AG04450 (cell line): ENCODE data around the gene MYO18A. TPM values are rescaled to one million over a fixed set of nuclear protein-coding genes. Genes with fewer than 3 reads are reported as not detected.
A peak's percentile ranks its signal among the peaks of the same experiment; 100 is the strongest.

Source experiments
- CTCF ChIA-PET: fragments of 300-600, 350-600 bp; formaldehyde crosslinking; extraction: SDS; loops from one replicate; lab custom pipeline; 2022; ENCODE audit warnings: antibody characterized with exemption, inconsistent platforms; lab: Charles Lee
- POLR2A ChIA-PET: fragments of 350-600 bp; formaldehyde crosslinking; extraction: SDS; loops from one replicate; lab custom pipeline; 2021; ENCODE audit warnings: antibody characterized with exemption, inconsistent platforms; lab: Yijun Ruan, JAX
- DNase-seq: peaks from one replicate; pipeline ENCODE4 v3.0.0-alpha.2; 2011; ENCODE audit warnings: low read depth, low spot score
- H3K27ac ChIP-seq: one replicate; pipeline ENCODE4 v1.5.1; 2012; ENCODE audit warnings: low read depth, low read length, control low read depth
- H3K27me3 ChIP-seq: one replicate; pipeline ENCODE4 v1.6.0; 2012; ENCODE audit warnings: low read length; ENCODE audit not compliant: control insufficient read depth, insufficient read depth
- H3K4me3 ChIP-seq: 2 replicates; pipeline ENCODE4 v1.5.1; 2011; ENCODE audit warnings: mild to moderate bottlenecking, low read depth, low read length, control low read depth
- H3K9me3 ChIP-seq: 2 replicates; pipeline ENCODE4 v1.5.1; 2012; ENCODE audit warnings: low read length; ENCODE audit not compliant: control insufficient read depth, insufficient read depth
- polyA plus RNA-seq: library from polyadenylated mRNA; depleted of rRNA; stranded (reverse); fragments of >200 nt; gene quantifications from 2 replicates; pipeline ENCODE4 v1.2.3, GENCODE V29; 2011
- TF ChIP-seq, protein P1 (sequence below): IDR thresholded peaks from 2 replicates; pipeline ENCODE4 v1.5.1; 2011; ENCODE audit warnings: low read depth, low read length, control low read depth, inconsistent platforms

The MYO18A gene
- polyA plus RNA-seq, 1 experiment: 9.8 TPM

DNA sequence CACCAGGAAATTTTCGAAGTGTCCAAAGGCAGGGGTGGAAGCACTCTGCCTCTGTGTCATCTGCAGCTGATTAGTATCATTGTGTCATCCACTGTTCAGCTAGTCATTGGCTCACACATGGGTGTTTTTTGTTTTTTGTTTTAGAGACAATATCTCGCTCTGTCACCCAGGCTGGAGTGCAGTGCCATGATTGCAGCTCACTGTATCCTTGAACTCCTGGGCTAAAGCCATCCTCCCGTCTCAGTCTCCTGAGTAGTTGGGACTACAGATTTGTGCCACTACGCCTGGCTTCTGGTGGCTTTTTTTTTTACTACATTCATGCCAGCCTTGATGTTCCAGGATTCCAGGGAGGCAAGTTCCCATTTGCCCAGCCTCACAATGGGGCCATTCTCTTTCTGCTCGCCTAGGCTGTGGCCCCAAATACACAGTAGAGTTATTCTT, 32.5 kb upstream of the MYO18A start:
- Histone ChIP-seq H3K27ac (peak overlapping the region; percentile 11), H3K27me3 (no peaks in the 10 kb centered on the region), H3K4me3 (no peak overlapping the region), H3K9me3 (no peaks in the 10 kb centered on the region)
- ChIA-PET POLR2A (interaction anchor here (0.6 to 1.6 kb wide), 3 partner anchors 33 to 64 kb away, joined by 3 to 5 read pairs (median 3); partner anchors contain the start of gene MYO18A), CTCF (interaction anchor here (1.1 to 2.6 kb wide), 3 partner anchors 32 to 67 kb away, joined by 5 to 12 read pairs (median 11); partner anchors contain the start of gene MYO18A)
- TF ChIP-seq, protein P1, sequence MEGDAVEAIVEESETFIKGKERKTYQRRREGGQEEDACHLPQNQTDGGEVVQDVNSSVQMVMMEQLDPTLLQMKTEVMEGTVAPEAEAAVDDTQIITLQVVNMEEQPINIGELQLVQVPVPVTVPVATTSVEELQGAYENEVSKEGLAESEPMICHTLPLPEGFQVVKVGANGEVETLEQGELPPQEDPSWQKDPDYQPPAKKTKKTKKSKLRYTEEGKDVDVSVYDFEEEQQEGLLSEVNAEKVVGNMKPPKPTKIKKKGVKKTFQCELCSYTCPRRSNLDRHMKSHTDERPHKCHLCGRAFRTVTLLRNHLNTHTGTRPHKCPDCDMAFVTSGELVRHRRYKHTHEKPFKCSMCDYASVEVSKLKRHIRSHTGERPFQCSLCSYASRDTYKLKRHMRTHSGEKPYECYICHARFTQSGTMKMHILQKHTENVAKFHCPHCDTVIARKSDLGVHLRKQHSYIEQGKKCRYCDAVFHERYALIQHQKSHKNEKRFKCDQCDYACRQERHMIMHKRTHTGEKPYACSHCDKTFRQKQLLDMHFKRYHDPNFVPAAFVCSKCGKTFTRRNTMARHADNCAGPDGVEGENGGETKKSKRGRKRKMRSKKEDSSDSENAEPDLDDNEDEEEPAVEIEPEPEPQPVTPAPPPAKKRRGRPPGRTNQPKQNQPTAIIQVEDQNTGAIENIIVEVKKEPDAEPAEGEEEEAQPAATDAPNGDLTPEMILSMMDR: no peak
- DNase-seq: no peak

DNA sequence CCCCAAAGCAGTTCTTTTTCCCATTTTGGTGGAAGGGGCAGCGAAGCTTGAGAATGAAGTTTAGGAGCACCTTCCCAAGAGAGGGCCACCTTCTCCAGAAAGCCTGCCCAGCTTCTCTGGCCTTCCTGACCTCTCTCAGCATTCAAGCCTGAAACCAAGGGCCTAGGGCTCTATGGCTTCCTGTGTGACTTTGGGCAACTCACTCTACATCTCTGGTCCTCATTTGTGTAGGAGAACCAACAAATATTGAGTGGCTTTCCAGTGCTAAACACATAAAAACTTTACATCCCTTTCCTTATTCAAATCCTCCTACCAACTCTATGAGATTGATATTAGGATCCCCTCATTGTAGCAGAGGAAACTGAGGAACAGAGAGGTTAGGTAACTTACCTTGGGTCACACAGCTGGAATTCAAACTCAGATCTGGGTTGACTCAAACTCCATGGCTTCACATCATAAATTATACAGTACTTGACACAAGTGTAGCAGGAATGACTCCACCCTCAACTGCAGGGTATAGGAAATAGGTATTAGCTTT, 32.0 kb upstream of the MYO18A start:
- Histone ChIP-seq H3K27ac (no peak overlapping the region), H3K9me3 (no peaks in the 10 kb centered on the region), H3K27me3 (peaks cover 2% of the 10 kb centered on the region), H3K4me3 (no peak overlapping the region)
- ChIA-PET CTCF (interaction anchor here (1.1 to 3.9 kb wide), 4 partner anchors 8 to 67 kb away, joined by 5 to 25 read pairs (median 12); partner anchors contain the start of gene MYO18A), POLR2A (interaction anchor here (0.6 to 1.6 kb wide), 3 partner anchors 32 to 63 kb away, joined by 3 to 5 read pairs (median 3); partner anchors contain the start of gene MYO18A)
- TF ChIP-seq, protein P1: no peak
- DNase-seq: no peak

DNA sequence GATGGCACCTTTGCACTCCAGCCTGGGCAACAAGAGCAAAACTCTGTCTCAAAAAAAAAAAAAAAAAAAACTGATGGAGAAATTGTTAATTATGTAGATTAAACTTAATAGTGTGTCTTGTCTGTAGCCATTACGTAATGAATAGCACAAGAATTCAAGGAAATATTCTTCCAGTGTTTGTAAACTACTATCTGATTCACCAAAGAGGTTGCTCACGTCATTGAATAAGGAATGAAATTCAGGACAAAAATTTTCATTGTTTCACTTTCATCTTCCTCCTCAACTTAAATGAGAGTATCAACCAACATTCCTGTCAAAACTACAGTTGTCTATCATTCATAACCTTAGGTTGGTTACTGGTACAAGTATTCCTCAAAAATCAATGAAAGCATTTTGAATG, 30.7 kb upstream of the MYO18A start:
- Histone ChIP-seq H3K27me3 (peaks cover 2% of the 10 kb centered on the region), H3K9me3 (no peaks in the 10 kb centered on the region), H3K27ac (no peak overlapping the region), H3K4me3 (no peak overlapping the region)
- no peak for DNase-seq
- POLR2A ChIA-PET: interaction anchor here (1.6 kb wide), 1 partner anchor 31 kb away, joined by 3 read pairs; the partner anchor contains the start of gene MYO18A
- CTCF ChIA-PET: interaction anchor here (3.9 kb wide), 1 partner anchor 9 kb away, joined by 25 read pairs; no protein-coding TSS in a partner anchor
- TF ChIP-seq, protein P1: no peak

DNA sequence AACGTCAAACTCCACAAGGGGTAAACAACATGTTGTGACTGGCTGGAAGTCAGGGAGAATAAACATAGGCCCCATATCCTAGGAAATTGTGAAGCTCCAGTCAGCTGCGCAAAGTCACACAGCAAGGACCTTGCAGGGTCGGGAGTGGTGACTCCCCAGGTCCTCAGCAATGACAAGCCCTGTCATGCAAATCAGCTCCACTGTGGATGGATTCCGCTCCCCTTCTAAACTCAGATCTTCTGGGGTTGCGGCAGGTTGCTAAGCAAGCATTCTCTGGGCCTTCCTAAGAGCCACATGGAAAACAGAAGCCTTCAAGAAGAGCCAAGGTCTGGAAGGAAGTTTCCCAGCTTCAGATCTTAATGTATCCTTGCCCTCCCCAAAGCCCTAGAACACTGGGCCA, 28.9 kb upstream of the MYO18A start:
- ChIA-PET POLR2A (no interaction called here), CTCF (interaction anchor here (0.7 to 3.9 kb wide), 3 partner anchors 11 to 92 kb away, joined by 3 to 25 read pairs (median 3); no protein-coding TSS in a partner anchor)

More for the DNA sequence above, 28.9 kb upstream of the MYO18A start:
- H3K4me3 ChIP-seq: no peak overlapping the region
- H3K9me3 ChIP-seq: no peaks in the 10 kb centered on the region
- no peak overlapping the region for H3K27ac ChIP-seq
- TF ChIP-seq, protein P1: no peak
- no peak for DNase-seq
- H3K27me3 ChIP-seq: peaks cover 6% of the 10 kb centered on the region
